OCI-LY1 (cell line): ENCODE results near the gene KRTAP10-3.

Source experiments
- EZH2 ChIP-seq: fragments of 200-600 bp; sonication (generic), shearing (Covaris generic); IDR thresholded peaks from 2 replicates; pipeline ENCODE4 v1.8.0; 2017; ENCODE audit warnings: borderline replicate concordance, mixed run types, mild to moderate bottlenecking, antibody characterized with exemption, low read length, moderate library complexity, mixed read lengths
- TF ChIP-seq, protein P1 (sequence below): fragments of 200-600 bp; sonication (generic), shearing (Covaris generic); IDR thresholded peaks from 2 replicates; pipeline ENCODE4 v1.5.1; 2017; ENCODE audit warnings: mild to moderate bottlenecking, antibody characterized with exemption, low read length, moderate library complexity, mixed read lengths

DNA sequence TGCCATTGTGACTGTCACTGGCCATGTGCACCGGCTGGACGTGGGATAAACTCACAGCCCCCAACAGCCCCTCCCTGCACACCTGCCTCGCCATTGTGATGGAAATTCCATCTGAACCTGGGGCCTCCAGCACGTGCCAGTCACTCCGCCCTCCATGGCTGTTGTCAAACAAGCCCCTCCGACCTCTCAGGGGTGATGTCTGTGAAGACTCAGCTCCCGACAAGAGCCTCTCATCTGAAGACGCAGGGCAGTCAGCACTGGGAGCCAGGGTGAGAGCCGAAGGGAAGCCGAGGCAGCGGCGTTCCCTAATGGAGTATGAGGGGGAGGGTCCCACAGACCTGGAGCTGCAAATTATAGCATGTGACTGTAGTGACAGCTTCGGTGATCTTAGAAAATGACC, 5.9 kb downstream of the KRTAP10-3 start:
- TF ChIP-seq, protein P1, sequence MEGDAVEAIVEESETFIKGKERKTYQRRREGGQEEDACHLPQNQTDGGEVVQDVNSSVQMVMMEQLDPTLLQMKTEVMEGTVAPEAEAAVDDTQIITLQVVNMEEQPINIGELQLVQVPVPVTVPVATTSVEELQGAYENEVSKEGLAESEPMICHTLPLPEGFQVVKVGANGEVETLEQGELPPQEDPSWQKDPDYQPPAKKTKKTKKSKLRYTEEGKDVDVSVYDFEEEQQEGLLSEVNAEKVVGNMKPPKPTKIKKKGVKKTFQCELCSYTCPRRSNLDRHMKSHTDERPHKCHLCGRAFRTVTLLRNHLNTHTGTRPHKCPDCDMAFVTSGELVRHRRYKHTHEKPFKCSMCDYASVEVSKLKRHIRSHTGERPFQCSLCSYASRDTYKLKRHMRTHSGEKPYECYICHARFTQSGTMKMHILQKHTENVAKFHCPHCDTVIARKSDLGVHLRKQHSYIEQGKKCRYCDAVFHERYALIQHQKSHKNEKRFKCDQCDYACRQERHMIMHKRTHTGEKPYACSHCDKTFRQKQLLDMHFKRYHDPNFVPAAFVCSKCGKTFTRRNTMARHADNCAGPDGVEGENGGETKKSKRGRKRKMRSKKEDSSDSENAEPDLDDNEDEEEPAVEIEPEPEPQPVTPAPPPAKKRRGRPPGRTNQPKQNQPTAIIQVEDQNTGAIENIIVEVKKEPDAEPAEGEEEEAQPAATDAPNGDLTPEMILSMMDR = no peak
- no peak for TF ChIP-seq EZH2
